ENCODE measurements around the gene ELOF1.
"Not testable (repeated sequence)": the region's sequence is repeated elsewhere in the genome, so short reads cannot be mapped to it uniquely, and the experiment has no call there.

Gene ELOF1

DNA sequence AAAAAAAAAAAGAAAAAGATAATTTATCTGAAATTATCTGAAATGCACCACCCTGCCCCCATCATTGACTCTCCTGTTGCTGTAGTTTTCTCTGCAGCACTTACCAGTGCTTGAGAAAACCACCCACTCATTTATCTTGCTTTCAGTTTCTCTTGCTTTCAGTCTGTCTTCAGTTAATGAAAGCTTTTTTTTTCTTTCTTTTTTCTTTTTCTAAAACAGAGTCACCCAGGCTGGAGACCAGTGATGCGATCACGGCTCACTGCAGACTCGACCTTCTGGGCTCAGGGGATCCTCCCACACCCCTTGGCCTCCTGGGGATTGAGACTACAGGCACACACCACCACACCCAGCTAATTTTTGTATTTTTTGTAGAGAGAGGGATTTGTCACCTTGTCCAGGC lies 22.7 kb upstream of the ELOF1 start:
- H3K4me1 ChIP-seq (ENCODE audit: control insufficient read depth, low read depth, low read length) = no peaks in the 10 kb centered on the region
- no peak overlapping the region for H3K27ac ChIP-seq (ENCODE audit: low read length)

DNA sequence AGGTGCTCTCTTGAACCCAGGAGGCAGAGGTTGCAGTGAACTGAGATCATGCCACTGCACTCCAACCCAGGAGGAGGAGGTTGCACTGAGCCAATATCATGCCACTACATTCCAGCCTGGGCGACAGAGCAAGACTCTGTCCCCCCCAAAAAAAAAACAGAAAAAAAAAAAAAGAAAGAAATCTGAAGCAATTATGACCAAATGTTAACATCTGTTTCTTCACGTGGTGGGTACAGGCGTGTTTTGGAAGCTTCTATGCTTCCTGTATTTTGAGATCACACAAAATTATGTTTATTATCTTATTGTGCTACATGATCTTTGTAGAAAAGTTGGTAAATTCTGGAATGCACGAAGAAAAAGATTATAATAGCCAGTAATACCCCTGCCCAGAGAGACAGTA lies 21.1 kb upstream of the ELOF1 start:
- Histone ChIP-seq H3K27ac (ENCODE audit: low read length) (no peak overlapping the region), H3K4me3 (ENCODE audit: low read length) (no peak overlapping the region), H3K27me3 (ENCODE audit: control insufficient read depth, insufficient read depth, low read length) (no peaks in the 10 kb centered on the region), H3K4me1 (ENCODE audit: control insufficient read depth, low read depth, low read length) (no peaks in the 10 kb centered on the region), H3K9ac (ENCODE audit: low read length) (no peak overlapping the region), H3K9me3 (ENCODE audit: control insufficient read depth, low read depth, low read length) (no peaks in the 10 kb centered on the region), H3K36me3 (ENCODE audit: control insufficient read depth, low read depth, low read length) (no peaks in the 10 kb centered on the region)

More for the DNA sequence above, 22.7 kb upstream of the ELOF1 start:
- H3K9me3 ChIP-seq (ENCODE audit: control insufficient read depth, low read depth, low read length) = no peaks in the 10 kb centered on the region
- no peak overlapping the region for H3K9ac ChIP-seq (ENCODE audit: low read length)
- no peaks in the 10 kb centered on the region for H3K27me3 ChIP-seq (ENCODE audit: control insufficient read depth, insufficient read depth, low read length)
- H3K36me3 ChIP-seq (ENCODE audit: control insufficient read depth, low read depth, low read length) = no peaks in the 10 kb centered on the region
- no peak overlapping the region for H3K4me3 ChIP-seq (ENCODE audit: low read length)

- Histone ChIP-seq H3K27ac (ENCODE audit: low read length) (no peak overlapping the region), H3K36me3 (ENCODE audit: control insufficient read depth, low read depth, low read length) (no peaks in the 10 kb centered on the region), H3K4me1 (ENCODE audit: control insufficient read depth, low read depth, low read length) (no peaks in the 10 kb centered on the region), H3K27me3 (ENCODE audit: control insufficient read depth, insufficient read depth, low read length) (no peaks in the 10 kb centered on the region), H3K9me3 (ENCODE audit: control insufficient read depth, low read depth, low read length) (no peaks in the 10 kb centered on the region), H3K9ac (ENCODE audit: low read length) (no peak overlapping the region), H3K4me3 (ENCODE audit: low read length) (peak overlapping the region; percentile 43)
These were observed 19.5 kb upstream of the ELOF1 start for GRCh38 chr19:11578258-11579142.

DNA sequence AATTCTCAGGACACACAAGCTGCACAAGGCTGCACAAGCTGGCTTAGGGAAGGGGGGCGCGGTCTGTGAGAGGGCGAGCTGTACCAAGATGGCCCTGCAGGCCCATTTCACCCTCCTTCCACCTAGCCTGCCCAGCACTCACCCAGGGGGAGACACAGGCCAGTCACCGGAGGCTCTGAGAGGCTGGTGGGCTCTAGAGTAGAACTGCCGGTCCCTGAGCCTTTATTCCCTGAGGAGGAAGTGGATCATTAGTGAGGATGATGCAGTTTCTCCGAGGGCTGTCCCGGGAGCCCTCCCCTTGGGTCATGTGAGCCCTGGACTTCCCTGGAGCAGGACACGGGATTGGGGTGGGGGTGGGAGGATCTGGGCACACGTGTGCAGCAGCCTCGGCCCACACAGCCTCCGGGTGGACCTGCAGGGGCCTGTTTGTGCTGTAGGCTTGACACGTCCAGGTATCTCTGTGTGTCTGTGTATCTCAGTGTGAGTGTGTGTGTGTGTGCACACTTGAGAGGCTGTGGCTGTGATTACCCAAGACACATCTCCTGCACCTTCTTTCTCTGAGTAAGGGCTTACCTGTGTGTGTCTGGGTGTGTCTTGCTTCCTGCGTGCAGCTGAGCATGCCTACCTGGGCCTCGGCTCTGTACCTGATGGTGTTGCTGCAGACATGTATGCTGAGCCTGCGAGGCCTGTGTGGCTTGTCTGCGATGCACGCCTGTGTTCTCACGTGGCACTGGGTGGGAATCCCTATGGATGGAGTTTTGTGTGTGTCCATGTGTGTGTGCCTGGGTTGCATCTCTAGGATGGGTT lies 18.6 kb upstream of the ELOF1 start, which contains the start of gene ACP5:
TSS of gene ACP5 (minus strand) at position 195 of the 807 bp plus-strand sequence. CDS start 328 bp downstream, outside the sequence.
- Histone ChIP-seq H3K4me3 (ENCODE audit: low read length) (peak within 1 kb of the TSS; percentile 43), H3K4me1 (ENCODE audit: control insufficient read depth, low read depth, low read length) (no peaks in the 10 kb centered on the region), H3K27me3 (ENCODE audit: control insufficient read depth, insufficient read depth, low read length) (no peaks in the 10 kb centered on the region), H3K9me3 (ENCODE audit: control insufficient read depth, low read depth, low read length) (no peaks in the 10 kb centered on the region), H3K27ac (ENCODE audit: low read length) (no peak within 1 kb of the TSS), H3K9ac (ENCODE audit: low read length) (no peak within 1 kb of the TSS), H3K36me3 (ENCODE audit: control insufficient read depth, low read depth, low read length) (no peaks in the 10 kb centered on the region)

DNA sequence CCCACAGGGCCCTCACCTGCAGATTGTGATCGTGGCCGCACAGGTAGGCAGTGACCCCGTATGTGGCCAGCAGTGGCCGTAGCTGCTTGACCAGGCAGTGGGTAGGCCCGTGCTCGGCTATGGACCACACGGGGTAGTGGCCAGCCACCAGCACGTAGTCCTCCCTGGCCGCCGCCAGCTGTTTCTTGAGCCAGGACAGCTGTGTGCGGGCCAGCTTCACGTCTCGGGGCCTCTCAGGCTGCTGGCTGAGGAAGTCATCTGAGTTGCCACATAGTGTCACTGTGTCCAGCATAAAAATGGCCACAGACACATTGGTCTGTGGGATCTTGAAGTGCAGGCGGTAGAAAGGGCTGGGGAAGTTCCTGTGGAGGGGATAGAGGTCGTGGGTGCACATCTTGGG lies 17.2 kb upstream of the ELOF1 start:
- H3K27me3 ChIP-seq (ENCODE audit: control insufficient read depth, insufficient read depth, low read length) = no peaks in the 10 kb centered on the region
- H3K9ac ChIP-seq (ENCODE audit: low read length) = no peak overlapping the region
- H3K4me1 ChIP-seq (ENCODE audit: control insufficient read depth, low read depth, low read length) = no peaks in the 10 kb centered on the region
- no peak overlapping the region for H3K4me3 ChIP-seq (ENCODE audit: low read length)
- H3K36me3 ChIP-seq (ENCODE audit: control insufficient read depth, low read depth, low read length) = no peaks in the 10 kb centered on the region
- no peak overlapping the region for H3K27ac ChIP-seq (ENCODE audit: low read length)
- no peaks in the 10 kb centered on the region for H3K9me3 ChIP-seq (ENCODE audit: control insufficient read depth, low read depth, low read length)

DNA sequence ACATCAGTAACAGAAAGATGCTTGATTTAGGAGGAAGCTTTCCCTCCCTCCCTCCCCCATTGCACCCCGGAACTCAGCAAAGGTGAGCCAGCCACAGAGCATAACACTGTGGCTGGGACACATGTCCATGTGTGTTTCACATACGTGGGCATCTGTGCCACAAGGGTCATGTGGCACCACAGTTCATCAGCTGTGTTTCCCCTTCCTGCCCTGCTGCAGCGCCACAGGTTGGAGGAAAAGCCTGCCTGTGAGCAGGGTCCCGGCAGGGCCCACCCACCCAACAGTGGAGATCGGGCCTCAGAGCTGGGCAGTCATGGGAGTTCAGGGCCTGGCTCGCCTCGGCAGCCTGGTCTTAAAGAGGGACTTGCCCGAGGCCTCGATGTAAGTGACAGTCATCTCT lies 15.7 kb upstream of the ELOF1 start:
- Histone ChIP-seq H3K9me3 (ENCODE audit: control insufficient read depth, low read depth, low read length) (no peaks in the 10 kb centered on the region), H3K9ac (ENCODE audit: low read length) (no peak overlapping the region), H3K4me1 (ENCODE audit: control insufficient read depth, low read depth, low read length) (no peaks in the 10 kb centered on the region), H3K4me3 (ENCODE audit: low read length) (no peak overlapping the region), H3K36me3 (ENCODE audit: control insufficient read depth, low read depth, low read length) (no peaks in the 10 kb centered on the region), H3K27me3 (ENCODE audit: control insufficient read depth, insufficient read depth, low read length) (no peaks in the 10 kb centered on the region), H3K27ac (ENCODE audit: low read length) (no peak overlapping the region)

DNA sequence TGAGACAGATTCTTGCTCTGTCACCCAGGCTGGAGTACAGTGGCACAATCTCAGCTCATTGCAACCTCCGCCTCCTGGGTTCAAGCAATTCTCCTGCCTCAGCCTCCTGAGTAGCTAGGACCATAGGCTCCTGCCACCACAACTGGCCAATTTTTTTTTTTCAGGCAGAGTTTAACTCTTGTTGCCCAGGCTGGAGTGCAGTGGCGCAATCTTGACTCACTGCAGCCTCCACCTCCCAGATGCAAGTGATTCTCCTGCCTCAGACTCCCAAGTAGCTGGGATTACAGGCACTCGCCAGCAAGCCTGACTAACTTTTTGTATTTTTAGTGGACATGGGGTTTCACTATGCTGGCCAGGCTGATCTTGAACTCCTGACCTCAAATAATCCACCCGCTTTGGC lies 14.7 kb upstream of the ELOF1 start:
- H3K36me3 ChIP-seq (ENCODE audit: control insufficient read depth, low read depth, low read length); H3K9me3 ChIP-seq (ENCODE audit: control insufficient read depth, low read depth, low read length); H3K4me1 ChIP-seq (ENCODE audit: control insufficient read depth, low read depth, low read length); H3K4me3 ChIP-seq (ENCODE audit: low read length); H3K27me3 ChIP-seq (ENCODE audit: control insufficient read depth, insufficient read depth, low read length); H3K9ac ChIP-seq (ENCODE audit: low read length); H3K27ac ChIP-seq (ENCODE audit: low read length): not testable (repeated sequence)

- not testable (repeated sequence) for H3K9me3 ChIP-seq (ENCODE audit: control insufficient read depth, low read depth, low read length); H3K27me3 ChIP-seq (ENCODE audit: control insufficient read depth, insufficient read depth, low read length); H3K27ac ChIP-seq (ENCODE audit: low read length); H3K4me3 ChIP-seq (ENCODE audit: low read length); H3K36me3 ChIP-seq (ENCODE audit: control insufficient read depth, low read depth, low read length); H3K9ac ChIP-seq (ENCODE audit: low read length); H3K4me1 ChIP-seq (ENCODE audit: control insufficient read depth, low read depth, low read length)
These were observed 14.3 kb upstream of the ELOF1 start for GRCh38 chr19:11573354-11573753.

GRCh38 chr19:11570039-11570462 lies 11.0 kb upstream of the ELOF1 start:
- no peak overlapping the region for H3K27ac ChIP-seq (ENCODE audit: low read length)
- no peaks in the 10 kb centered on the region for H3K27me3 ChIP-seq (ENCODE audit: control insufficient read depth, insufficient read depth, low read length)
- no peaks in the 10 kb centered on the region for H3K4me1 ChIP-seq (ENCODE audit: control insufficient read depth, low read depth, low read length)
- no peak overlapping the region for H3K4me3 ChIP-seq (ENCODE audit: low read length)
- H3K9ac ChIP-seq (ENCODE audit: low read length) = no peak overlapping the region
- H3K36me3 ChIP-seq (ENCODE audit: control insufficient read depth, low read depth, low read length) = no peaks in the 10 kb centered on the region
- H3K9me3 ChIP-seq (ENCODE audit: control insufficient read depth, low read depth, low read length) = no peaks in the 10 kb centered on the region

- Histone ChIP-seq H3K4me3 (ENCODE audit: low read length) (no peak overlapping the region), H3K36me3 (ENCODE audit: control insufficient read depth, low read depth, low read length) (no peaks in the 10 kb centered on the region), H3K4me1 (ENCODE audit: control insufficient read depth, low read depth, low read length) (no peaks in the 10 kb centered on the region), H3K9me3 (ENCODE audit: control insufficient read depth, low read depth, low read length) (no peaks in the 10 kb centered on the region), H3K9ac (ENCODE audit: low read length) (no peak overlapping the region), H3K27me3 (ENCODE audit: control insufficient read depth, insufficient read depth, low read length) (no peaks in the 10 kb centered on the region), H3K27ac (ENCODE audit: low read length) (no peak overlapping the region)
These were observed 7.1 kb upstream of the ELOF1 start for GRCh38 chr19:11566164-11566563.

DNA sequence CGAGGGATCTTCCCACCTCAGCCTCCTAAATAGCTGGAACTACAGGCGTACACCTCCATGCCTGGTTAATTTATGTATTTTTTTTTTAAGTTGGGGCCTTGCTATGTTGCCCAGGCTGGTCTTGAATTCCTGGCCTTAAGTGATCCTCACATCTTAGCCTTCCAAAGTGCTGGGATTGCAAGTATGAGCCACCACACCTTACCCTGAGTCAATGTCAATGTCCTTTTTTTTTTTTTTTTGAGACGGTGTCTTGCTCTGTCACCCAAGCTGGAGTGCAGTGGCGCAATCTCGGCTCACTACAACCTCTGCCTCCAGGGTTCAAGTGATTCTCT lies 6.6 kb upstream of the ELOF1 start:
- not testable (repeated sequence) for H3K4me3 ChIP-seq (ENCODE audit: low read length); H3K36me3 ChIP-seq (ENCODE audit: control insufficient read depth, low read depth, low read length); H3K9ac ChIP-seq (ENCODE audit: low read length); H3K27ac ChIP-seq (ENCODE audit: low read length); H3K27me3 ChIP-seq (ENCODE audit: control insufficient read depth, insufficient read depth, low read length); H3K4me1 ChIP-seq (ENCODE audit: control insufficient read depth, low read depth, low read length); H3K9me3 ChIP-seq (ENCODE audit: control insufficient read depth, low read depth, low read length)

Data from iPS-18a (cell line).